GM19043 (cell line): Measurements from ENCODE around the gene INPPL1.
"Not testable (repeated sequence)": the region's sequence is repeated elsewhere in the genome, so short reads cannot be mapped to it uniquely, and the experiment has no call there.

Experiments used
- ATAC-seq: cut with Tn5 transposase; IDR thresholded peaks from one replicate; pipeline ENCODE4 v1.9.1; 2021; ENCODE audit warnings: low read depth; ENCODE audit not compliant: unreplicated experiment

Gene INPPL1

GRCh38 chr11:72241291-72241781, 16.8 kb downstream of the INPPL1 start:
- no peak for ATAC-seq

- no peak for ATAC-seq
Observed at GRCh38 chr11:72242141-72242540, 17.6 kb downstream of the INPPL1 start.

- no peak for ATAC-seq
Observed at GRCh38 chr11:72243173-72244059, 18.8 kb downstream of the INPPL1 start.

GRCh38 chr11:72244060-72244360, 19.4 kb downstream of the INPPL1 start, which contains the start of gene PHOX2A:
TSS of gene PHOX2A (minus strand) at chr11:72244176. CDS start at chr11:72244004, 172 bp downstream.
- no peak for ATAC-seq

GRCh38 chr11:72244361-72245262, 20.0 kb downstream of the INPPL1 start:
- no peak for ATAC-seq

GRCh38 chr11:72245263-72245816, 20.8 kb downstream of the INPPL1 start:
- ATAC-seq: no peak

- ATAC-seq: no peak
Observed at GRCh38 chr11:72247584-72247983, 23.0 kb downstream of the INPPL1 start.

- no peak for ATAC-seq
Observed at GRCh38 chr11:72249961-72250360, 25.4 kb downstream of the INPPL1 start.

GRCh38 chr11:72250661-72251464, 26.3 kb downstream of the INPPL1 start:
- no peak for ATAC-seq

- no peak for ATAC-seq
Observed at GRCh38 chr11:72251614-72252013, 27.0 kb downstream of the INPPL1 start.

GRCh38 chr11:72253392-72253791, 28.8 kb downstream of the INPPL1 start:
- no peak for ATAC-seq

- no peak for ATAC-seq
Observed at GRCh38 chr11:72254299-72254993, 29.9 kb downstream of the INPPL1 start.

- ATAC-seq: no peak
Observed at GRCh38 chr11:72257570-72257969, 33.0 kb downstream of the INPPL1 start.

GRCh38 chr11:72259490-72259889, 34.9 kb downstream of the INPPL1 start:
- ATAC-seq: no peak

- no peak for ATAC-seq
Observed at GRCh38 chr11:72260574-72260973, 36.0 kb downstream of the INPPL1 start.

GRCh38 chr11:72263361-72263760, 38.8 kb downstream of the INPPL1 start:
- ATAC-seq: no peak

GRCh38 chr11:72265951-72266350, 41.4 kb downstream of the INPPL1 start:
- ATAC-seq: no peak

- not testable (repeated sequence) for ATAC-seq
Observed at GRCh38 chr11:72266960-72267359, 42.4 kb downstream of the INPPL1 start.

GRCh38 chr11:72267956-72268617, 43.5 kb downstream of the INPPL1 start:
- ATAC-seq: no peak
